GM23338 (cell line): ENCODE measurements around the gene B4GALNT4.

Experiments
- EZH2 ChIP-seq: fragments of 200-600 bp; sonication (generic); IDR thresholded peaks from one replicate; pipeline ENCODE4 v1.8.0; 2017; ENCODE audit warnings: antibody characterized with exemption, mild to moderate bottlenecking, low read depth; ENCODE audit not compliant: unreplicated experiment
- EZH2phosphoT487 ChIP-seq: fragments of 200-600 bp; sonication (generic); IDR thresholded peaks from one replicate; pipeline ENCODE4 v1.8.1; 2018; ENCODE audit warnings: antibody characterized with exemption; ENCODE audit not compliant: unreplicated experiment
- JUNB ChIP-seq: IDR thresholded peaks from one replicate; pipeline ENCODE4 v1.6.1; 2016; ENCODE audit warnings: antibody characterized with exemption; ENCODE audit not compliant: unreplicated experiment
- POLR2AphosphoS5 ChIP-seq: IDR thresholded peaks from 2 replicates; pipeline ENCODE4 v1.6.1; 2016; ENCODE audit warnings: antibody characterized with exemption, low read depth
- TF ChIP-seq, protein P1 (sequence below), 2 experiments: fragments of 200-600 bp in 1 of 2; sonication (generic) in 1 of 2; conservative IDR thresholded peaks; 2 replicates each; pipeline versions ENCODE4 v1.5.1 to v1.6.1; 2016 to 2017; ENCODE audit warnings: antibody characterized with exemption in 2 of 2, low read depth in 2 of 2, mild to moderate bottlenecking in 2 of 2, moderate library complexity in 1 of 2
- TF ChIP-seq, protein P2 (sequence below): fragments of 250-450 bp; sonication (Bioruptor Pico); IDR thresholded peaks from 2 replicates; pipeline ENCODE4 v1.5.0; 2020; ENCODE audit warnings: mild to moderate bottlenecking, moderate library complexity
- TF ChIP-seq, protein P3 (sequence below): IDR thresholded peaks from one replicate; pipeline ENCODE4 v1.6.1; 2018; ENCODE audit warnings: antibody characterized with exemption; ENCODE audit not compliant: unreplicated experiment

DNA sequence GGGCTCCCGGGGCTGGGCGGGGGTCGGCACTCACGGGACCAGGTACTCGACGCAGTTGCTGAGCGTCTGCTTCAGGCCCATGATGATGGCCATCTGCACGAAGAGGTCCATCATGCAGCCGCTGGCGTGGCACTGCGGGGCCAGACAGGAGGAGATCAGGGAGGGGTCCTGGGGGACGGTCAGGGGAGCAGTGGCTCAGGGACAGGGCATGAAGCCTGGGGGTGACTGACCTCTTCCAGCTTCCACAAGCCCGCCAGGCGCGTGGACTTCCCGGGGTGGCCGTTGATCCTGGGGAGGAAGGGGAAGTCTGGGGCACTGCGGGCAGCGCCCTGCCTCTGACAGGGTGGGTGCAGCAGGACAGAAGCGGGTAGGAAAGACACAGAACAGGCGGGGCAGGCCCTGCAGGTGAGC lies 51.6 kb downstream of the B4GALNT4 start:
- TF ChIP-seq, protein P1, sequence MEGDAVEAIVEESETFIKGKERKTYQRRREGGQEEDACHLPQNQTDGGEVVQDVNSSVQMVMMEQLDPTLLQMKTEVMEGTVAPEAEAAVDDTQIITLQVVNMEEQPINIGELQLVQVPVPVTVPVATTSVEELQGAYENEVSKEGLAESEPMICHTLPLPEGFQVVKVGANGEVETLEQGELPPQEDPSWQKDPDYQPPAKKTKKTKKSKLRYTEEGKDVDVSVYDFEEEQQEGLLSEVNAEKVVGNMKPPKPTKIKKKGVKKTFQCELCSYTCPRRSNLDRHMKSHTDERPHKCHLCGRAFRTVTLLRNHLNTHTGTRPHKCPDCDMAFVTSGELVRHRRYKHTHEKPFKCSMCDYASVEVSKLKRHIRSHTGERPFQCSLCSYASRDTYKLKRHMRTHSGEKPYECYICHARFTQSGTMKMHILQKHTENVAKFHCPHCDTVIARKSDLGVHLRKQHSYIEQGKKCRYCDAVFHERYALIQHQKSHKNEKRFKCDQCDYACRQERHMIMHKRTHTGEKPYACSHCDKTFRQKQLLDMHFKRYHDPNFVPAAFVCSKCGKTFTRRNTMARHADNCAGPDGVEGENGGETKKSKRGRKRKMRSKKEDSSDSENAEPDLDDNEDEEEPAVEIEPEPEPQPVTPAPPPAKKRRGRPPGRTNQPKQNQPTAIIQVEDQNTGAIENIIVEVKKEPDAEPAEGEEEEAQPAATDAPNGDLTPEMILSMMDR (conservative IDR thresholded peaks at IDR 0.05; ENCODE audit: low read depth in 2 of 2), result no peak
- TF ChIP-seq EZH2 (no peak), JUNB (no peak), POLR2AphosphoS5 (no peak), EZH2phosphoT487 (no peak)
- TF ChIP-seq, protein P2, sequence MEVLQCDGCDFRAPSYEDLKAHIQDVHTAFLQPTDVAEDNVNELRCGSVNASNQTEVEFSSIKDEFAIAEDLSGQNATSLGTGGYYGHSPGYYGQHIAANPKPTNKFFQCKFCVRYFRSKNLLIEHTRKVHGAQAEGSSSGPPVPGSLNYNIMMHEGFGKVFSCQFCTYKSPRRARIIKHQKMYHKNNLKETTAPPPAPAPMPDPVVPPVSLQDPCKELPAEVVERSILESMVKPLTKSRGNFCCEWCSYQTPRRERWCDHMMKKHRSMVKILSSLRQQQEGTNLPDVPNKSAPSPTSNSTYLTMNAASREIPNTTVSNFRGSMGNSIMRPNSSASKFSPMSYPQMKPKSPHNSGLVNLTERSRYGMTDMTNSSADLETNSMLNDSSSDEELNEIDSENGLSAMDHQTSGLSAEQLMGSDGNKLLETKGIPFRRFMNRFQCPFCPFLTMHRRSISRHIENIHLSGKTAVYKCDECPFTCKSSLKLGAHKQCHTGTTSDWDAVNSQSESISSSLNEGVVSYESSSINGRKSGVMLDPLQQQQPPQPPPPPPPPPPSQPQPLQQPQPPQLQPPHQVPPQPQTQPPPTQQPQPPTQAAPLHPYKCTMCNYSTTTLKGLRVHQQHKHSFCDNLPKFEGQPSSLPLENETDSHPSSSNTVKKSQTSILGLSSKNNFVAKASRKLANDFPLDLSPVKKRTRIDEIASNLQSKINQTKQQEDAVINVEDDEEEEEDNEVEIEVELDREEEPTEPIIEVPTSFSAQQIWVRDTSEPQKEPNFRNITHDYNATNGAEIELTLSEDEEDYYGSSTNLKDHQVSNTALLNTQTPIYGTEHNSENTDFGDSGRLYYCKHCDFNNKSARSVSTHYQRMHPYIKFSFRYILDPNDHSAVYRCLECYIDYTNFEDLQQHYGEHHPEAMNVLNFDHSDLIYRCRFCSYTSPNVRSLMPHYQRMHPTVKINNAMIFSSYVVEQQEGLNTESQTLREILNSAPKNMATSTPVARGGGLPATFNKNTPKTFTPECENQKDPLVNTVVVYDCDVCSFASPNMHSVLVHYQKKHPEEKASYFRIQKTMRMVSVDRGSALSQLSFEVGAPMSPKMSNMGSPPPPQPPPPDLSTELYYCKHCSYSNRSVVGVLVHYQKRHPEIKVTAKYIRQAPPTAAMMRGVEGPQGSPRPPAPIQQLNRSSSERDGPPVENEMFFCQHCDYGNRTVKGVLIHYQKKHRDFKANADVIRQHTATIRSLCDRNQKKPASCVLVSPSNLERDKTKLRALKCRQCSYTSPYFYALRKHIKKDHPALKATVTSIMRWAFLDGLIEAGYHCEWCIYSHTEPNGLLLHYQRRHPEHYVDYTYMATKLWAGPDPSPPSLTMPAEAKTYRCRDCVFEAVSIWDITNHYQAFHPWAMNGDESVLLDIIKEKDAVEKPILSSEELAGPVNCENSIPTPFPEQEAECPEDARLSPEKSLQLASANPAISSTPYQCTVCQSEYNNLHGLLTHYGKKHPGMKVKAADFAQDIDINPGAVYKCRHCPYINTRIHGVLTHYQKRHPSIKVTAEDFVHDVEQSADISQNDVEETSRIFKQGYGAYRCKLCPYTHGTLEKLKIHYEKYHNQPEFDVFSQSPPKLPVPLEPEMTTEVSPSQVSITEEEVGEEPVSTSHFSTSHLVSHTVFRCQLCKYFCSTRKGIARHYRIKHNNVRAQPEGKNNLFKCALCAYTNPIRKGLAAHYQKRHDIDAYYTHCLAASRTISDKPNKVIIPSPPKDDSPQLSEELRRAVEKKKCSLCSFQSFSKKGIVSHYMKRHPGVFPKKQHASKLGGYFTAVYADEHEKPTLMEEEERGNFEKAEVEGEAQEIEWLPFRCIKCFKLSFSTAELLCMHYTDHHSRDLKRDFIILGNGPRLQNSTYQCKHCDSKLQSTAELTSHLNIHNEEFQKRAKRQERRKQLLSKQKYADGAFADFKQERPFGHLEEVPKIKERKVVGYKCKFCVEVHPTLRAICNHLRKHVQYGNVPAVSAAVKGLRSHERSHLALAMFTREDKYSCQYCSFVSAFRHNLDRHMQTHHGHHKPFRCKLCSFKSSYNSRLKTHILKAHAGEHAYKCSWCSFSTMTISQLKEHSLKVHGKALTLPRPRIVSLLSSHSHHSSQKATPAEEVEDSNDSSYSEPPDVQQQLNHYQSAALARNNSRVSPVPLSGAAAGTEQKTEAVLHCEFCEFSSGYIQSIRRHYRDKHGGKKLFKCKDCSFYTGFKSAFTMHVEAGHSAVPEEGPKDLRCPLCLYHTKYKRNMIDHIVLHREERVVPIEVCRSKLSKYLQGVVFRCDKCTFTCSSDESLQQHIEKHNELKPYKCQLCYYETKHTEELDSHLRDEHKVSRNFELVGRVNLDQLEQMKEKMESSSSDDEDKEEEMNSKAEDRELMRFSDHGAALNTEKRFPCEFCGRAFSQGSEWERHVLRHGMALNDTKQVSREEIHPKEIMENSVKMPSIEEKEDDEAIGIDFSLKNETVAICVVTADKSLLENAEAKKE (CRISPR knock-in tag), result no peak
- TF ChIP-seq, protein P3, sequence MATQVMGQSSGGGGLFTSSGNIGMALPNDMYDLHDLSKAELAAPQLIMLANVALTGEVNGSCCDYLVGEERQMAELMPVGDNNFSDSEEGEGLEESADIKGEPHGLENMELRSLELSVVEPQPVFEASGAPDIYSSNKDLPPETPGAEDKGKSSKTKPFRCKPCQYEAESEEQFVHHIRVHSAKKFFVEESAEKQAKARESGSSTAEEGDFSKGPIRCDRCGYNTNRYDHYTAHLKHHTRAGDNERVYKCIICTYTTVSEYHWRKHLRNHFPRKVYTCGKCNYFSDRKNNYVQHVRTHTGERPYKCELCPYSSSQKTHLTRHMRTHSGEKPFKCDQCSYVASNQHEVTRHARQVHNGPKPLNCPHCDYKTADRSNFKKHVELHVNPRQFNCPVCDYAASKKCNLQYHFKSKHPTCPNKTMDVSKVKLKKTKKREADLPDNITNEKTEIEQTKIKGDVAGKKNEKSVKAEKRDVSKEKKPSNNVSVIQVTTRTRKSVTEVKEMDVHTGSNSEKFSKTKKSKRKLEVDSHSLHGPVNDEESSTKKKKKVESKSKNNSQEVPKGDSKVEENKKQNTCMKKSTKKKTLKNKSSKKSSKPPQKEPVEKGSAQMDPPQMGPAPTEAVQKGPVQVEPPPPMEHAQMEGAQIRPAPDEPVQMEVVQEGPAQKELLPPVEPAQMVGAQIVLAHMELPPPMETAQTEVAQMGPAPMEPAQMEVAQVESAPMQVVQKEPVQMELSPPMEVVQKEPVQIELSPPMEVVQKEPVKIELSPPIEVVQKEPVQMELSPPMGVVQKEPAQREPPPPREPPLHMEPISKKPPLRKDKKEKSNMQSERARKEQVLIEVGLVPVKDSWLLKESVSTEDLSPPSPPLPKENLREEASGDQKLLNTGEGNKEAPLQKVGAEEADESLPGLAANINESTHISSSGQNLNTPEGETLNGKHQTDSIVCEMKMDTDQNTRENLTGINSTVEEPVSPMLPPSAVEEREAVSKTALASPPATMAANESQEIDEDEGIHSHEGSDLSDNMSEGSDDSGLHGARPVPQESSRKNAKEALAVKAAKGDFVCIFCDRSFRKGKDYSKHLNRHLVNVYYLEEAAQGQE, result no peak
